Suppressor macrophage treated with lipopolysaccharide for 4 hours (primary cell): ENCODE data around the gene PDE8B.

Experiments
- DNase-seq: peaks from one replicate; pipeline ENCODE4 v3.0.0-alpha.2; 2020

PDE8B gene

GRCh38 chr5:77232574-77233358, 22.3 kb downstream of the PDE8B start:
- peak; percentile 89 for DNase-seq

DNA sequence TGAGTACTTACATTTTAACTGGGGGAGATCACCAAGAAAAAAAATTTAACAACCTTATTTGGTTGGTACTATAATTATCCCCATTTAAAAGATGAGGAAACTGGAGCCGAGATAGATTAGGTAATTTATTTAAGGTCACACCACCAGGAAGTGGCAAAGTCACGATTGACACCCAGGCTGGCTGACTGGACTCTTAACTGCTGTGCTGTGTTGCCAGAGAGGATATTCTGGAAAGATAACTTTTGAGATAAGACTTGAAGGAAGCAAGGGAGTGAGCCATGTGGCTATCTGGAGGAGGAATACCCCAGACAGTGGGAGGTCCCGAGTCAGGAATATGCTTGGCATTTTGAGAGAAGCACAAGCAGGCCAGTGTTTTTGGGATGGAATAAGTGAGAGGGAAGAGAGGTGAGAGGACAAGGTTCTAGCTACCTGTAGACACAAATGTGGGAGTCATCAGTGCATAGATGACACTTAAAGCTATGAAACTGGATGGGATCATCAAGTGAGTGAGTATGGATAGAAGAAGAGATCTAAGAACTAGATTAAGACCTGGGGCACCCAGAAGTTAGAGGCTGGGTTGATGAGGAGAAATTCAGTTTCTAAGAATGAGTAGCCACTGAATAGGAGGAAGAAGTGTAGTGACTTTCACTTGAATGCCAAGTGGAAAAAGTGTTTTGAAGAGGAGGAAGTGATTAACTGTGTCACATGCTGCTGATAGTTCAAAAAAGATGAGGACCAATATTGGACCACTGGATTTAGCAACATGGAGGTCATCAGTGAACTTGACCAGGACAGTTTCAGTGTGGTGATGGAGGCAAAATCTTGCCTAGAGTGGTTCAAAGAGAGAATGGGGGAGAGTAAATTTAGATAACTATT, 25.6 kb downstream of the PDE8B start:
- peak; percentile 35 for DNase-seq

DNA sequence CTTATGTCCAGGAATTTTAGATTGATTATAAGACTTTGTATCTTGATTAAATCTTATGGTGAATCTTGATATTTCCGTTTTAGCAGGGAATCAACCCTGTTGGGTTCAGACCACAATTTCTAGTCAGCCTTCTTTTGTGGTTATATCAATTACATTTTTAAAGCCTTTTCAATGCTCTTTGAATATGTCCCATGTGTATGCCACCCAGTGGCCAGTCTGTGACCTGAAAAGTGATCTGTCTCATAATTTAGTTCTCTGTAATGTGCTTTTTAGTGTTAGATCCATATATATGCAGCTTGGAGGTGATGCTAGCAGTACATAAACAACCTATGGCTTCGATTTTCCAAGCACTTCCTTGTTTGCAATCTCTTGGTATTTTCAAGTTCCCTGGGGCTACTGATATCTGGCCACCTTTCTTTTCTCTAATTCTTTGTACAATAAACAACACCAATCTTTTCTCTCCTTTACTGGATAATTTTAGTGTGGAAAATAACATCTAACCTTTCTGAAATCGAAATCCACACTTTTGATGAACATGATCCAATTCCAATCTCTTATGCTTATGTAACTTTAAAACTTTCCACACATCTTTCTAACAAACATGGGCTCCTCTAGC, 28.8 kb downstream of the PDE8B start:
- peak; percentile 37 for DNase-seq

DNA sequence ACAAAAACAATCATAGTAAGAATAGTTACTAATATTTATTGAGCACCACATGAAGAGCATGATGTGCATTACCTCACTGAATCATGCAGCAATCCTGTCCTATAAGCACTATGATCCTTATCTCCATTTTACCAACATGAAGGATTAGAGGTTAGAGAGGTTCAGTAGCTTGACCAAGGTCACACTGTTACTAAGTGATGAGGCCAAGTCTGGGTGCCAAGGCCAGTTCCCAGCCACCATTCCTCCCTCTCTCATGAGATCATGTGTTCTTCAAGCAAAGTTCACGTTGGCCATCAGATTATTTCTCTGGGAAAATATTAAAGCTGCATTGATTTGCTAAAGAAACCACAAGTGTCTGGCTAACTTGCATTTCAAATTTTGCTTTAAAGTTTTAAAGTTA, 31.0 kb downstream of the PDE8B start:
- DNase-seq = no peak

DNA sequence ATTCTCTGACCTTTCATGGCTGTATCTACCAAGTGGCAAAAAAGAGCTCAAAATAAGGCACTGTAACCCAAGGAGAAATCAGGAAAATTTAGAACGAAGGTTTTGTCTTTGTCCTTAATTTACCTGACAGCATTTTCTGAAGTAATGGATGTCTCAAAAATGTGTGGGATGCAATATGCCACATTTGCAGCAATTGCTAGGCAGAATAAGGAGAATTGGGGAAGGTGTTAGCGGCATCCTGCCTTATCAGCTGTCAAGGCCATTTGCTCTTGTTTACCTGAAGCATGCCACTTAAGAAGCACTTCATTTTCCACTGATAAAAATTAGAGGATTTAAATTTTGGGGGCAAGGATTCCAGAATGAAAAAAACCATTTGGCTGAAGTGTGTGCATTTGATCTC, 39.0 kb downstream of the PDE8B start:
- DNase-seq = no peak

- no peak for DNase-seq
Measured at GRCh38 chr5:77250021-77250420, 39.5 kb downstream of the PDE8B start.

DNA sequence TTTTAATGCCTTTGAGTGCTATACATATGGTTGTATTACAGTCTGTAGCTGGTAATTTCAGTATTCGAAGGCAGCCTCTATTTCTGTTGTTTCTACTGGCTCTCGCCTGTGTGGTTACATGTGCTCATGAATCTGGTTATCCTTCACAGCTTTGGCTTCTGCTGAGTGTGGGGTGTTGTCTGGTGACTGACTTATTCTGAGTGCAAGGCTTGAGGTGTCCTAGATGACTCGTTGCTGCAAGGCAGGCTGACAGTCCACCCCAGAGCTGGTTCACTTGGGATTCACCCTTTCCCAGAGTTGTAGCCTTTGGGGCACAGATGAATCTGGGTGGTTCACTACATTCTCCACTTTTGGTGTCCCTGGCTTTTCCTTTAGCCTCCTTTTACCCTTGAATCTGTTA, 41.4 kb downstream of the PDE8B start:
- DNase-seq = no peak

DNA sequence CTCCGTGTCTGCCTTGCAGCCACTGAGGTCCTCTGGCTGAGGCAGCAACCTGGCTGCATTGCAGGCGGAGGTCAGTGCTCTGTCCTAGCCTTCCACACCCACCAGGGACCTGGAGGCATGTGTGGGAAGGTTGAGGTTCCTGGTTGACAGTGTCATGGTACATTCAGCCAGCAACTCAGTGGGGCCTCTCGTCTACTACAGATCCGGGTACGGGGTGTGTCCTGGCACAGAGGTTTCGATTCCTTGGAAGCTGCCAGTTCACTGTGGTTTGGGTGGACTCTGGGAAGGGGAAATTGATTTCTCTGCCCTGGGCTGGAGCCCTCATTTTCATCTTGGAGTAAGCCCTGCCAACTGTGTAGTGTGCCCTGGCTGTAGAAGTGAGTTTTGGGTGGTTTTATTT, 45.1 kb downstream of the PDE8B start:
- no peak for DNase-seq

- DNase-seq = no peak
Measured at GRCh38 chr5:77256406-77256805, 45.9 kb downstream of the PDE8B start.

GRCh38 chr5:77258652-77259051, 48.2 kb downstream of the PDE8B start:
- no peak for DNase-seq

- peak; percentile 54 for DNase-seq
Measured at GRCh38 chr5:77259476-77259875, 49.0 kb downstream of the PDE8B start.

- DNase-seq = peak; percentile 67
Measured at GRCh38 chr5:77262697-77263096, 52.2 kb downstream of the PDE8B start.

DNA sequence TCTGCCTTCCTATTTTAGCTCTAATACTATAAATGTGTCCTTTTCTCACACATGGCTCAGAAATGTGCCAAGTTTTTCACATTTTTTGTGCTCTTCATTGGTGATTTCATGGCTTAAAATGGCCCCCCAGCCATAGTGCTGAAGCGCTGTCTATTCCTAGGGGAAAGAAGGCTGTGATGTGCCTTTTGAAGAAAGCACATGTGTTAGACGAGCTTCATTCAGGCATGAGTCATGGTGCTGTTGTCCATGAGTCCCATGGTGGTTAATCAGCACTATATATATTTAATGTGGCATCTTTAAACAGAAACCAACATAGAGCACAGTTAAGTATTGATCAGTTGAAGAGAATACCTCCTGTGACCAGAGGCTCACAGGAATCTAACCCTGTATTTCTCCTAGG, 55.8 kb downstream of the PDE8B start:
- peak; percentile 51 for DNase-seq

DNA sequence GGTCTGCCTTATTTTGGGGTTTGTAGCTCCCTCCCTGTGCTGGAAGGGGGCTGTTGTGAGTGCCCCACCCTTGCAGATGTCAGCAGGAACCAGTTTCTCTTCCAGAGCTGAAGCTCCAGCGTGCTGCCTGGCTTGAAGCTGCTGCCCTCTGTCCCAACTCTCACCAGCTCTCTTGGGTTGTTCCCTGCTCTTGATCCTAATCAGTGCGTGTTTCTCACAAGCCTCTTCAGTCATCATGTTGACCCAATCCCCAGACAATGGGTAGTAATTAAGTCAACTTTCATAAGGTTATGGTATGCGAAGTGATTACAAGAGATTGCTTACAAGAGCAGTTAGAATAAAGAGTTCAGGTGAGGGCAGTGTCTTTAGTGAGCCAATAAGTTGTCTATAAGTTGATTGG, 57.0 kb downstream of the PDE8B start:
- no peak for DNase-seq

DNA sequence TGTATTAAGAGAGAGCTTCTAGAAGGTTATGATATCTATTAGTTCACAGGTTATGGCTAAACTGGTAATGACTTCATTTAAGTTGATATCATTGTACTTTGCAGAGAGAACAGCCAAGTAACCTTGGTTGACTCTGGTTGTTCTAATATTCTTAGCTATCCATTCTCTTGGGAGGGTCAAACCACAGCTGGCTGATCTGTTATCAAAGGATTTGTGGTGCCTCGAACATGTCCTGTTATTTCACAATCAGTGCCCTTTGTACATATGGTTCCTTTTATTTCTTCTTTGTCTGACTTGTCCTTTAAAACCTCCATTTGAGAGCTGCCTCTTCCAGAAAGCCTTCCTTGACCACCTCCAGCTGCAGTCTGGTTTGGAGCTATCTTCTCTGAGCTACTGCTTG, 61.7 kb downstream of the PDE8B start:
- no peak for DNase-seq

DNA sequence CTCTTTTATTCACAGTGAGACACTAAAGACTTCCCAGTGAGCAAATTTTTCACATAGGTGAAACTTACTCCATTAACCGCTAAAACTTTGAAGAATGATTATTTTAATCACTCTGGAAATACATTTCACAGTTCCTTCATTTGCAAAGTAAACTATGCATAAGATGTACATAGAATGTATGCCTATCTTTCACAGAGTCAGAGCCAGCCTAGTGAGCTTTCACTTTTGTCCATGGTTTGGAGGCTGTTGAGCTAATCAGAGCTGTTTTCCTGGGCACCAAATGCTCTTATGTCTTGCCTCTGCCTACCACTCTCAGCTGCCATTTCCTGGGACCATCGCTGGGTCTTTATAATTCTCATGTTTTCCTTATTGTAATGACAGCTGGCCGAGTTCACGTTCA, 67.3 kb downstream of the PDE8B start:
- DNase-seq = no peak

DNA sequence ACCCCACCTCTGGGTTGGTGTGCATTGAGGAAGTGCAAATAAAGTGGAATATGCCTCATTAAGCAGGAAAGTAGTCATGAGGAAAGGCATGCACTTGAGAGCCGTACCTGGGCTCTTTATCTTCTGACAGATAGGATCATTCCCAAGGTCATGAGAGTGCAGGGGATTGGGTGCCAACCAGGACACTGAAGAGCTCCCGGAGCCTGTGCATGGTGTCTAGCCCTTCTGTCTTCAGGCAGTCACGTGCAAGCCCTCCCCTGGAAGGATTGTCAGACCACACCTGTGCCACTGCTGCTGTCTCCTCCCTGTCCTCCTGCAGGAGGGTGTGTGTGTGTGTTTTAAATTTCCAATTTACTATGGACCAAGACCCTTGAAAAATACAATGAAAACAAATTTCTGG, 69.6 kb downstream of the PDE8B start:
- no peak for DNase-seq

DNA sequence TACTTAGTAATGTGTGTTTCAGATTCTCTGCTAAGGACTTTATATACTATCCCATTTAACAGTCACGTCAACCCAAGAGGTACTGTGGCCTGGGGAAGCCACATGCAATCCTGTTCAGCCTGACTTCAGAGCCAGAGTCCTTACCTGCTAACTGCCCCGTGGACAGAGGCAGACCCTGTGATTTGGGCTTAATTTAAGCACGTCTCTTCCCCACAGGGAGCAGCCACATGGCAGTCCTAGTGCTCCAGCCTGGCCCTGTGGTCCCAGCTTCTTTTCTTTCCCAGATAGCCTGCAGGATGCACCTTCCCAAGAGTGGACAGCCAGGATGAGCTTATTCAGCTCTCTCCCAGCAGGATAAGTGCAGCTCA, 71.5 kb downstream of the PDE8B start:
- no peak for DNase-seq

GRCh38 chr5:77282337-77283027, 72.0 kb downstream of the PDE8B start:
- DNase-seq = no peak

DNA sequence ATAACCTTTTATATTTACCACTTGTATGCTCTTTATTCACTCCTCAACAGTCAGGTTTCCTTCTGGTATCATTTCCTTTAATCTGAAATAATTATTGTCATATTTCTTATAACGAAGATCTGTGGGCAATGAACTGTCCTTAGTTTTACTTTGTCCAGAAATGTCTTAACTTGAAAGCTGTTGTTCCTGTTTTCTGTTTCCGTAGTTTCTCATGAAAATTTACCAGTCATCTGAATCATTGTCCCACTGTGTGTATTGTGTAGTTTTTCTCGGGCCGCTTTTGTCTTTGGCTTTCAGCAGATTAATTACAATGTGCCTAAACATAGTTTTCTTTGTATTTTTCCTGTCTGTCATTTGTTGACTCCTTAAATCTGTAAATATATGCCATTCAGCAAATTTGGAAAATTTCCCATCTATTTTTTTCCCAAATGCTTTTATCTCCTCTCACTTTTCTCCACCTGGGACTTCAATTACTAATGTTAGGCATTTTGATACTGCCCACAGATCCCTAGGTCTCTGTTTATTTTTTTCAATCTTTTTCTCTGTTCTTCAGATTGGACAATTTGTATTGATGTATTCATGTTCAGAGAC, 74.9 kb downstream of the PDE8B start:
- no peak for DNase-seq

- no peak for DNase-seq
Measured at GRCh38 chr5:77292026-77292757, 81.7 kb downstream of the PDE8B start.

GRCh38 chr5:77294185-77294584, 83.7 kb downstream of the PDE8B start:
- peak; percentile 56 for DNase-seq
